Activated gamma-delta T cell treated with anti-CD3 and anti-CD28 coated beads, Interleukin-2, amount 50 U/mL, for 16 hours (primary cell): Measurements from ENCODE around the gene TMEM175.
A peak's percentile ranks its signal among the peaks of the same experiment; 100 is the strongest.
"Not testable (repeated sequence)": the region's sequence is repeated elsewhere in the genome, so short reads cannot be mapped to it uniquely, and the experiment has no call there.

Experiments
- DNase-seq: peaks from one replicate; pipeline ENCODE4 v3.0.0-alpha.2; 2020; ENCODE audit warnings: low read depth

The TMEM175 gene

DNA sequence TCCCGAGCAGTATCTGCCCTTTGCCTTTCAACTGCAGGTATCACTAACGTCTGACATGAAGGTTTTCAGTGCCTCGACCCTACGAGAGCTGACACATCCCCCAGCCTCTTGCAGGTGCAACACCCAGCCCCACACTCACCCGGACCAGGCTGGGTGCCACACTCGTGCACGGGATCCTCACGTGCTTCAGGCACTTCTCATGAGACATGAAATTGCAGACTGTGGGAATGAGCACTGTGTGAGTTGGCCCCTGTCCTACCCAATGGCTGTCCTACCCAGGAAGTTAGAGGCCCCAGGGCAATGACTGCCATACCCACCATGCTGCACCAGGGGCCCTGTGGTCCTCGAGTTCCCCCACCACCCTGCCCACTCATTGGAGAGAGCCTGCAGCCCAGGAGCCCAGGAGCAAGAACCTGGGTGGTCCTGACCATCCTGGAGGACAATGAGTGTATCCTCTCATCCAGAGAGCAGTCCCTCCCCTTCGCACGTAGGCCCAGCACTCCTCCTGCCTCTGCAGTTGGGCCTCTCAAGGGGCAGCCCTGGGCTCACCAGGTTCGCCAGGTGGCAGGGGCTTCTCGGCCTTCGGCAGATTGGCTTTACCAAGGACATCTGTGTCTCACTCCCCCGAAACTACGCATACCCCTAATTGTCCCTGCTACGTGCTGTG lies 38.7 kb downstream of the TMEM175 start:
- DNase-seq, result no peak

DNA sequence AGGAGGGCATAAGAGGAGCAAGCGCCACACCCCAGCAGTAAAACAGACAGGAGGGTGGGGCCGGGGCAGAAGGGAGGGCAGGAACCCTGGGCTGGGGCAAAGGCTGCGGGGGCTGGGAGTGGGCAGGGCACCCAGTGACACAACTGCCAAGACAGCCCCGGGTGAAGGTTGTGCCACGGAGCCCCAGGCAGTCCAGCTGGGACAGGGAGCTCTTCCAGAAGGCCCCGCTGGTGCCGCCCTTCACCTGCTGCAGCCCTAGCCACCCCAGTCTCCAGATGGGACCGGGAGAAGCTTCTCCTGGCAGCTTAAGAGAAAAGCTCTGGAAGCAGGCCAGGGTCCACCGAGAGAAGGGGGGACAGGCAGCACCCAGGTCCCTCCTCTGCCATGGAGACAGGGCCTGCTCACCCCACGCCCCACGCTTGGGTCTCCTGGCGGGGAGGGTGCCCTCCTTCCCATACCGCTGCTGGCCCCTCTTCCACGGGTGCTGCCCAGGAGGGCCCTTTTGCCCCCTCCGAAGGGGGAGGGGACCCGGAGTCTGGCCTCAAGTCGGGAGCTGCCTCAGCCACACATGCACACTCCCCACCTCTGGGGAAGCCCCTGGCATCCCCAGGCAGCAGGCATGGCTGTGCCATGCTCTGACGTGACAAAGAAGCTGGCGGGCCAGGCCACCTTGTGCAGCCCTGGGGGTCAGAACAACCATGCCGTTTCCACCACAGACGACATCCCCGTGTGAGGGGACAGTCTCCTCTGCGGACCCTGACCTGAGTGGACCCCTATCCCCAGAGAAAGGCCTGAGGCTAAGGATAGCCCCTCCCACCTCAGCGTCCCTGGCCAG lies 39.6 kb downstream of the TMEM175 start:
- no peak for DNase-seq

DNA sequence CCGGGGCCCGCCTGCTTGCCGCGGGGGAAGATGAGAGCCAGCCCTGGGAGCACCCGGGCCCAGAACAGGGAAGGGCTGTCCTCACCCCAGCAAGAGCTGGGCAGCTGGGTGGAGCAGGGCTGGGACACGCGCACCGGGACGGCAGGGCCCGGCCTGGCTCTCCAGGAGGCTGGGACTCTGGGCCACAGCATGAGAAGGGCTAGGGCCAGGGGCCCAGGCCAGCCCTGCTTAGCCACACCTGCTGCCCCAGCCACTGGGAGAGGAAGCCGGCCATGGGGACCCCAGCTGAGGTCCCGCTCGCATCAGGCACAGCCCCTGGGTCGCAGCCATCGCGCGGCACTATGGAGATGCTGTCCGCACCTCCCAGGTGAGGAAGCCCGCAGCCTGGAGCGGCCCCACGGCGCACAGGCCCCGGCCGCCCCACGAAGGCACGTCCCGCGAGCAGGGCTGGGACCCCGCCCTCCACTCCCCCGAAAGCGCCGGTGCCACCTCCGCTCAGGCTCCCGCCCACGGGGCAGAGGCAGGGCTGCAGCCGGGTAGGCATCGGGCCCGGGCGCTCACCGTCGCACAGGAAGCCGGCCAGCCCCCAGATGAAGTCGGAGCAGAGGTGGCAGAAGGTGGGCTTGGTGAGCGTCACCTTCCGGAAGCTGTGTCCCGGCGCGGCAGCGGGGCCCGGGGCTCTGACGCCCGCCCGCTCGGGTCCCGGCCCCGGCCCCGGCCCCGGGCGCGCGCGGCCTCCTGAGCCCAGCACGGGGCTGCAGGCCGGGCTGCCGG lies 40.6 kb downstream of the TMEM175 start:
- peak; percentile 49 for DNase-seq

DNA sequence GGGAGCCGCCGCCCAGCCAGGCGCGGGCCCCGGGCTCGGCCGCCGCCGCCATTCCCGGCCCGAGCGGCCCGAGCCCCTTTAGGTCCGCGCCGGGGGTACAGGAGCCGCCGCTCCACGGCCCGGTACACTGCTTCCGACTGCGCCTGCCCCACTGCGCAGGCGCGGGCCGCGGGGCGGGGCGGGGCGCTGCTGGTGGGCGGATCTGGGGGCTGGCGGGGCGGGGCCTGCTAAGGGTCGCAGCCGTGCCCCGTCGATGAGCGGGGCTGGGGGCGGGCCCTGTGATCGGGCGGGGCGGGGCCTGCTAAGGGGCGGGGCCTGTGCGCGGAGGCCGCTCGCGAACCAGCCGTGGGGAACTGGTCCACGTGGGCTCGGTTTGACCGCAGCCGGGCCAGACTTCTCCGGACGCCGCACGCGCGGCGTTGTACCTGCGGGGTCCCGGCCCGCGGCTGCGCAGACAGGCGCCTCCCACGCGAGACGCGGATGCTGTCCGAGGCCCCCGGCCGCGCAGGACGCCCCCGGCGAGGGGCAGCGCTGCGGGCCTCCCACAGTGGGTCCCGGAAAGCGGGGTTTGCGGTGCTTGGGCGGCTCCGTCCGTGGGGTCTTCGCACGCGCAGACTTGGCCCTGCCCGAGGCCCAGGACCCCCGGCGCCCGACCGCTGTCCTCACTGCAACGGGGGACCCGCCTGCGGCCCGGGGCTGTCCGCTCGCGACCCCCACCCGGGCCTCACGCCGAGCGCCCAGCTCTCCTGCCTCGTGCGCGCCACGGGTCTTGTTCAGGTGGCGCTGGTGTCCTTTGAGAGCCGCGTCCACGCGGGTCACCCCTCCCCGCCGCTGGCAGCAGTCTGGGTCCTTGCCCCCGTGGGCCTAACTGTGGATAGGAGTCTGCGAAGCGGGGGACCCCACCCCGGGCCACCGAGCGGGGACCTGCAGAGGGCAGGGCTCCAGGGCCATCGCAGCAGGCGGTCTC lies 41.5 kb downstream of the TMEM175 start, which contains the start of gene DGKQ:
Gene DGKQ (minus strand): TSS at position 139 of the 967 bp plus-strand sequence. CDS start 87 bp downstream, at position 52.
- peak; percentile 79 for DNase-seq

DNA sequence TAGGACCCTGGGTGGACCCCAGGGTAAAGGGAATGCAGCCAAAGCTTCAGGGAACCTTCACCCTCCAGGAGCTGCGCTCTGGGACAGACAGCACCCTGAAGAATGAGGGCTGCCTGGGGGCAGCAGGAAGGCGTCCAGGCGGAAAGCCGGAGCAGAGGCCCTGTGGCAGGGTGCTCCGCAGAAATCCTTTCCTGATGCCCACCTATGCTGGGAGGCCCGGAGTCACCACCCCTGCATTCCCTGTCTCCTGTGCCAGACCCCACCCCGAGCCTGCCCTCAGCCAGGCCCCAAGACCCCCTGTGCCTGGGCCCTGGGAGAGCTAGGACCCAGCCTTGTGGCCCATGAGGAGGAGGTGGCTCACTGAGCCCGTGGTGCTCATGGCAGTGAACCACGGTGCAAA lies 42.4 kb downstream of the TMEM175 start:
- no peak for DNase-seq

DNA sequence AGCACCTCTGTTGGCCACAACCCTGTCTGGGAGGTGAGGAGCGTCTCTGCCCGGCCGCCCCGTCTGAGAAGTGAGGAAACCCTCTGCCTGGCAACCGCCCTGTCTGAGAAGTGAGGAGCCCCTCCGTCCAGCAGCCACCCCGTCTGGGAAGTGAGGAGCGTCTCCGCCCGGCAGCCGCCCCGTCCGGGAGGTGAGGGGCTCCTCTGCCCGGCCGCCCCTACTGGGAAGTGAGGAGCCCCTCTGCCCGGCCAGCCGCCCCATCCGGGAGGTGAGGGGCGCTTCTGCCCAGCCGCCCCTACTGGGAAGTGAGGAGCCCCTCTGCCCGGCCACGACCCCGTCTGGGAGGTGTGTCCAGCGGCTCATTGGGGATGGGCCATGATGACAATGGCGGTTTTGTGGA lies 43.8 kb downstream of the TMEM175 start:
- not testable (repeated sequence) for DNase-seq

DNA sequence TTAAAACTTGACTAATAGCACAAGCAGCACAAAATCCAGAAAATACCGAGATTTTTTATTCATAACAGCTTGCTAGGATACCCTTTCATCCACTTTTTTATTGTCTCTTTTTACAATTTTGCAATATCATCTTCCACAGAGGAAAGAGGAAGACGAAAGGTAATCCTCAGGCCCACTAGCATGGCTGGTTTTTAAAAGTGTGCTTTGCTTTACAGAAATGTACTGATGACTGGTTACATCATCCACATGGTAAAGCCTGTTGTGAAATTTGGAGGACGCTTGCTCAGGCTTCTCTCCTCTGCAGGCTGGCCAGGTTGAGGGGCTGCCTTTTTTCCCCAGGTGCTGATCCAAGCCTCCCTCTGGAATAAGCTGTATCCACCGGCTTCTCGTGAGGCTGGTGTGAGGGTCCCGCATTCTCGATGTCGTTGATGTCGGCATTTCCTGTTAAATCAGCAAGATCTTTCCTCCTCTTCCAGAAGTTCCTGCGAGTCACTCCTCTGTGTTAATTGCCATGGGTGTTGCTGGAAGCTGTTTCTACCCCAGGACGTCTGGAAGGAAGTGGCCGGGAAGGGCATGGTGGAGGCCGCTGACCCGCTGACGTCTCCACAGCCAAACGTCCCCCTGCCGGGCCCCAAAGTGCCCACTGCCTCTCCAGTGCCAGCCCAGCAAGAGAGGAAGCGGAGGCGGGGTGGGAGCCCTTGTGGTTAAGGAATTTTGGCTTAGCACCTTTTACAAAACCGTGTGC lies 46.9 kb downstream of the TMEM175 start:
- DNase-seq, result no peak

DNA sequence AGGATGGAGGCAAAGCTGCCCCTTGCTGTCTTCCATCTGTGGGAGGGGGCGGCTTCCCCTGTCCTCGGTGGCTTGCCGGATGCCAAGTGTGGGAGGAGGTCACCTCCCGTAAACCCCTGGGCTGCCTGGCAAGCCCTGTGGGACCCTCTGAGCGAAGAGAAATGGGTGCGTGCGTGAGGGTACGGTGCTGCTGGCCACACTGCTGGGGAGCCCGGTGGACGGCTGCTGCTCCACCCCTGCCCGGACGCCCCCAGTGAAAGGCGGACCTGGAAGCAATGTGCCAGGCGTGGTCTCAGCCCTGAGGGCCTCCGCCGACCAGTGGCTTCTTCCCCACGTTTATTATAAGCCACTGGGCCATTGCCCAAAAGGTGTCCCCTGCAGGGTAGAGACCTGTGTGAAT lies 50.0 kb downstream of the TMEM175 start:
- no peak for DNase-seq

DNA sequence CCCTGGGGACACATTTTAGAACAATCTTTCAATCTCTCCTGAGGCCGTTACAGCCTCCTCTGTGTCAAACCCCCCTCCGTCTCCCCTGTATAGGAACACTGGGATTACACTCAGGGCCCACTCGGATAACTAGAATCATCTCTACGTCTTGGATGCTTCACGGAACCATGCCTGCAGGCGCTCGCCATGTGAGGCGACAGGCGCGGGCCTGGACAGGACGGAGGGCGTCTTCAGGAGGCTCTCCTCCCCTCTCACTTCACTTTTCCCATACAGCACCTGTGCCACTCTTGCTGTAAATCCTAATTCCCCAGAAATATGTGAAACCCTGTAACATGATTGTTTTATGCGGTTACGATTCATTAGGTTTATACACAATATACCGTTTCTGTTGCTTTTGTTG lies 50.6 kb downstream of the TMEM175 start:
- no peak for DNase-seq

DNA sequence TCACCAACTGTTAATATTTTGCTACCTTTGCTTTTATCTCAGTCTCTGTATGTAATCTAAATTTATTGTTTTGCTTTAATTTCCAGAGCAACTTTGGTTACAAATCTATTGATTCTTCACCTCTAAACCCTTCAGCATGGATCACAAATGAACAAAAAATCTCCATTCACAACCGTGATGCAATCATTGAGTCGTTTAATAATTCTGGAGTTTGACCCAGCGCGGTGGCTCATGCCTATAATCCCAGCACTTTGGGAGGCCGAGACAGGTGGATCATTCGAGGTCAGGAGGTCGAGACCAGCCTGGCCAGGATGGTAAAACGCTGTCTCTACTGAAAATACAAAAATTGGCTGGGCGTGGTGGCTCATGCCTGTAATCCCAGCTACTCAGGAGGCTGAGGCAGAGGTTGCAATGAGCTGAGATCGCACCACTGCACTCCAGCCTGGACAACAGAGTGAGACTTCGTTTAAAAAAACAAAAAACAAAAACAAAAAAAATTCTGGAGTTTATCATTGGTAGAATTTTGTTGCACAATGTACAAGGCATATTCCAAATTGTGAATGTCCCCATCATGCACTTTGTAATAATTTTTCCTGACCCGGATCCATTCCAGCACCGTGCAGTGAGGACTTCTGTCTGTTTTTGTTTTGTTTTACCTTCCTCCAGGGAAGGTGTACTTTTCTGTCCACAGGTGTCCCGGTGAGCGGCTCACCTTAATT lies 52.2 kb downstream of the TMEM175 start:
- DNase-seq, result no peak

DNA sequence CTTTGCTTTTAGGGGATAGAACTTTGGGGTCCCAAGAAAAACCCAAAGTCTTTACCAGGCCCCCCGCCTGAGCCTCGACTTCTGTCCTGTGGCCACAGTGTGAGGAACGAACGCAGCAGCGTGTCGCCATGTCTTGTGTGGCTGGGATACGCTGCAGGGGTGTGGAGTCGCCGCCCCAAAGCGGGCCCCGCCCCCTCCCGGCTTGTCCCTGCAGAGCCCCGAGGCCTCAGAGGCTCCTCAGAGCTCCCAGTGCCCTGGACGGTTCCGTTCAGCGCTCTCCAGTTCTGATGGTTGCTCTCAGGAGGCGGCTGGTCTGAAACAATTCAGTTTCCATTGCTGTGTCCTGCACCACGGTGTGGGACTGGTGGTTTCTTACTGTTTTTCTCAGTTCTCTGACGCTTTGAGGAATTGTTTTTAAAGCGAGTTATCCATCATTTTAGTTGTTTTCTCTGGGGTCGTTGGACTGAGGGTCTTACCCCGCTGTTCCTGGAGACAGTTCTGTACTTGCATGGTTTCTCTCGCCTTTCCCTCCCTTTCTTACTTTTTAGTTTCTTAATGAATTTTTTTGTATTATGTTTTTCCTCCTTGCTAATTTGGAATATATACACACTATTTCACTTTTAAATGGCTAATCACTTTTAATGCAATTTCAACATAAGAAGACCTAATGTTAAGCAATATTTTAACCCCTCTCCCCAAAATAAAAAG lies 53.0 kb downstream of the TMEM175 start:
- peak; percentile 56 for DNase-seq

DNA sequence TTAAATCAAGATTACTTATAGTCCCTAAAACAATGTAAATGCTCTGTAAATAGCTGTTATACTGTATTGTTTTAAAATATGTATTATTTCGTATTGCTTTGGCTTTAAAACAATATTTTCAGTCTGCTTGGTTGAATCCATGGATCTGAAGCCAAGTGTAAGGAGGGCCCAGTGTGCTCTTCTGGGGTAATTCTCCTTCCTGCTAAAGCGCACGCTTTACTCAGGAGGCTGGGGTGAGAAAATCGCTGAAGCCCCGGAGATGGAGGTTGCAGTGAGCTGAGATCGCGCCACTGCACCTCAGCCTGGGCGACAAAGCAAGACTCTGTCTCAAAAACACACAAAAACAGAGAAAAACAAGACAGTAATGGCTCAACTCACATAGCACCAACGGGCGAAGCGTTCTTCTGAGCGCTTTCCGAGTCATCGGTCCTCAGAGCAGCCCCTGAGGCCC lies 54.2 kb downstream of the TMEM175 start:
- DNase-seq, result no peak

DNA sequence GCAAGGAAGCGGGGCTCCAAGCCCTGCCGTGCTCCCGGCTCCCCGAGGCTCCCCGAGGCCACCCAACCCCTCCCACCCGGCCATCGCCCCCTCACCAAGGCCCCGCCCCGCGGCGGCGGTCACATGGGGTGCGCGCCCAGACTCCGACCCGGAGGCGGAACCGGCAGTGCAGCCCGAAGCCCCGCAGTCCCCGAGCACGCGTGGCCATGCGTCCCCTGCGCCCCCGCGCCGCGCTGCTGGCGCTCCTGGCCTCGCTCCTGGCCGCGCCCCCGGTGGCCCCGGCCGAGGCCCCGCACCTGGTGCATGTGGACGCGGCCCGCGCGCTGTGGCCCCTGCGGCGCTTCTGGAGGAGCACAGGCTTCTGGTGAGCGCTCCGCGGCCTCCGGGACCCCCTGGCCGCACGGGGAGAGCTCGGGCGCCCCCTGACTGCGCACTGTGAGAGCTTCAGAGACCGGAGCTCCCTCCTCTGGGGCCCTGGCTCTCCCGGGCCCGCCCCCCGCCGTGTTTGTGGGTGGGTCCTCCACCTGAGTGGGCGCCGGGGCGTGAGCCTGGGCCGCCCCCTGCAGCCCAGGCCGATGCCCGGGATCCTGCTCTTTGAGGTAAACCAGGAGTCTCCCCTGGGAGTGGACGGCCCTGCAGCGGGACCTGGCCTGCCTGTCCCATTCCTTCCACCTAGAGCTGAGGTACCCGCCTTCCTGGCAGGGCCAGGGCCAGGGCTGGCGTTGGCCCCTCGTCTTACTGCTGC lies 54.8 kb downstream of the TMEM175 start, which contains the start of gene IDUA:
Gene IDUA (plus strand): TSS at position 166 of the 745 bp plus-strand sequence. CDS start 41 bp downstream, at position 207.
- DNase-seq, result peak; percentile 78

DNA sequence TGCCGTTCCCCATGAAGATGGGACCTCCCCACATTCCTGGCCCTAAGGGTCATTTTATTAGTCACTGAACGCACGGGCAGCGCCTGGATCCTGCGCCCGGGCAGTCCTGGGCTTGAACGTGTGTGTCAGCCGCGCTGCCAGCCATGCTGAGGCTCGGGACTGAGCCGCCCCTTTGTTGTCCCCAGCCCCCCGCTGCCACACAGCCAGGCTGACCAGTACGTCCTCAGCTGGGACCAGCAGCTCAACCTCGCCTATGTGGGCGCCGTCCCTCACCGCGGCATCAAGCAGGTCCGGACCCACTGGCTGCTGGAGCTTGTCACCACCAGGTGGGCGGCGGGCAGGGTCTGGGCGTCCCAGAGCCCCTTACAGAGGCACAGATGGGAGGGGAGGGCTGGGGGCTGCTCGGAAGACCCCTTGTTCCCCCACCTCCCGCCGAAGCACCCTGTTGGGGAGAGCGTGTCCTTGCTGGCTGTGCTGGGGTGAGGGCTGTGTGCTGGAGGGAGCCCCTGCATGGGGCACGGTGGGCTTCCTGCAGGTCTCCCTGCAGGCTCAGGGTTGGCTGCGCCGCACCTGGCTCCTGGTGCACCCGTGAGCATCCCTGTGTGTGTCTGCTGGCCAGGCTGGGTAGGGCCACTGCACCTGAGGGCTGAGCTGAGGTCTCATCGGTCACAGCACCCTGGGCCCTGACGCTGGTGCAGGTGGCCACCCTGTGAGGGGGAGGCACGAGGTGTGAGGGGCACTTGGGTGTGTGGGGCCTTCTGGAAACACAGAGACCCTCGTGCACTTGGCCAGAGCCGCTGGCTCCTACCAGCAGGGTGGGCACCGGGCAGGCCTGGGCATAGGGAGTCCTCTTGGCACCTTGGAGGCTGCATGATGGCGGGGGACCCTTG lies 55.6 kb downstream of the TMEM175 start:
- no peak for DNase-seq

DNA sequence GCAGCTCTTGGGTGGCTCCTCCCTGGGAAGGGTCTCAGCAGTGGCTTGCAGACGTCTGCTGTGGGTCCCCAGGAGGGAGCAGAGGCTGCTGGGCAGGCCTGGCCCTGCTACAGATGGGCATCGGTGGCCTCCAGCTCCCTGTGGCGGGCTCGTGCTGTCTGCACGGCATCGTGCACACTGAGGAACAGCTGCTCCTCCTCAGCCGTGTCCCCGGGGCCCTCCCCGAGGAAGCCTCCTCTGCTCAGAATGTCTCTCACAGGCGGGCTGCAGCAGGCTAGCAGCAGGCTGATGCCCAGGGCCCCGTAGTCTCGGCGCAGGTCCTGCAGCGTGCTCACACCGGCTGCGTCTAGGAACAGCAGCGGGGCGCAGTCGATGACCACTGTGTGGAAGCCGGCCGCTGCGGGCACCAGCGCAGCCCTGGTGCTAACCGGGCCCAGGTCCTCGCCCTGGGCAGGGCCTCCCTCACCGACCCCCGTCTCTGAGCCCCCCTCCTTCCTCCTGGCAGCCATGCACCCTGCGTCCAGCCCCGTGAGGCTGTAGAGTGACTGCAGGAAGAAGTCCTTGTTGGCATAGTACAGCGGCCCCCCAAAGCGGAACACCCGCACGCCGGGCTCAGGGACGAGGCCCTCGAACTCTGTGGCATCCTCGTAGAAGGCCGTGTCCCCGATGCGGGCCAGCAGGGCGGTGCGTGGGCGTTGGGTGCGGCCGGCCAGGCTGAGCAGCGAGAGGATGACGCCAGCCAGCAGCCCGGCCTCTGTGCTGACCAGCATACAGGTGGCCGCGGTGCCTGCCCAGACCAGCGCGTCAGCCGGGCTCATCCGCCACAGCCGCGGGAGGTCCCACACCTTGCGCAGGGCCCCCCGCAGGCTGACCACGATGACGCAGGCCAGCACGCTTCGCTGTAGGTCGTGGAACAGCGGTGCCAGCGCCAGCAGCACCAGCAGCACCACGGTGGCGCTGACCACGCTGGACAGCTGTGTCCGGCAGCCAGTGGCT lies 56.8 kb downstream of the TMEM175 start:
- DNase-seq, result no peak
